Measurements from ENCODE around the gene CASP4.

GRCh38 chr11:104897891-104898684 lies 70.3 kb downstream of the CASP4 start, which contains the start of gene CASP12:
- no peak for TF ChIP-seq FOXK2 (IDR thresholded peaks at IDR 0.05)
- no peak for TF ChIP-seq SP1 (IDR thresholded peaks at IDR 0.05)
- TF ChIP-seq SUZ12 (IDR thresholded peaks at IDR 0.05): no peak
- TF ChIP-seq BHLHE40 (IDR thresholded peaks at IDR 0.05; ENCODE audit: borderline replicate concordance): no peak
- no peak for TF ChIP-seq NFRKB (IDR thresholded peaks at IDR 0.05)

Data from HEK293T (cell line).